HCT116 (cell line): ENCODE data around the gene PROKR2. TPM values are rescaled to one million over a fixed set of nuclear protein-coding genes. Genes with fewer than 3 reads are reported as not detected.

Experiments used
- ATAC-seq: fragments of 200-7000 bp; cut with Tn5 transposase; 2 replicates; pipeline ENCODE4 v1.9.1; 2020; ENCODE audit warnings: mild to moderate bottlenecking, moderate library complexity
- BruUV-seq: library from RNA; stranded (reverse); fragments of 400-500 nt; replicated peaks from 2 replicates; lab custom pipeline; 2021; lab: Mats Ljungman, UMichigan
- CTCF ChIA-PET: fragments of 300-600 bp; sonication (Branson Sonifier 250); formaldehyde crosslinking; loops from one replicate; lab custom pipeline; 2021; ENCODE audit warnings: antibody characterized with exemption; lab: Charles Lee
- POLR2A ChIA-PET: fragments of 300-600, 350-600 bp; sonication (Branson Sonifier 250); formaldehyde crosslinking; loops from one replicate; lab custom pipeline; 2021; ENCODE audit warnings: antibody characterized with exemption; lab: Charles Lee
- RAD21 ChIA-PET, 2 experiments: fragments of 300-600 bp; sonication (Branson Sonifier 250); formaldehyde crosslinking; loops; one replicate each; lab custom pipeline; 2023; ENCODE audit warnings: low total read pairs in 2 of 2; ENCODE audit not compliant: uncharacterized antibody in 2 of 2, unreplicated experiment in 2 of 2, low non-redundant PET in 1 of 2; lab: Charles Lee
- DNase-seq: peaks from one replicate; pipeline ENCODE4 v3.0.0-alpha.2; 2010; ENCODE audit warnings: low read depth, low spot score
- H2AFZ ChIP-seq: fragments of 200-600 bp; shearing (Covaris generic), sonication (generic); 2 replicates; pipeline ENCODE4 v1.6.1; 2017; ENCODE audit warnings: low read depth, mixed run types, mixed read lengths, antibody characterized with exemption, low read length; ENCODE audit not compliant: poor library complexity, severe bottlenecking
- H3K27ac ChIP-seq: 2 replicates; pipeline ENCODE4 v1.5.1; 2012; ENCODE audit warnings: low read depth, low read length
- H3K27me3 ChIP-seq: fragments of 200-600 bp; sonication (generic); 2 replicates; pipeline ENCODE4 v1.6.1; 2016; ENCODE audit warnings: mixed run types, low read length, mixed read lengths; ENCODE audit not compliant: insufficient read depth
- H3K36me3 ChIP-seq, 2 experiments: fragments of 200-500 bp in 1 of 2; fragments of 200-600 bp in 1 of 2; sonication (Bioruptor generic) in 1 of 2; sonication (generic) in 1 of 2; 2 replicates each; pipeline versions ENCODE4 v1.5.1 to v1.6.1; 2014 to 2016; ENCODE audit warnings: low read length in 2 of 2, inconsistent platforms in 1 of 2, mixed read lengths in 1 of 2, mixed run types in 1 of 2; ENCODE audit not compliant: insufficient read depth in 2 of 2, control insufficient read depth in 1 of 2
- H3K4me1 ChIP-seq, 2 experiments: fragments of 200-600 bp in 1 of 2; sonication (generic) in 1 of 2; 2 replicates each; pipeline versions ENCODE4 v1.5.1 to v1.6.1; 2012 to 2017; ENCODE audit warnings: low read length in 2 of 2, inconsistent platforms in 1 of 2, mild to moderate bottlenecking in 1 of 2, mixed read lengths in 1 of 2, mixed run types in 1 of 2, moderate library complexity in 1 of 2; ENCODE audit not compliant: insufficient read depth in 2 of 2, control insufficient read depth in 1 of 2
- H3K4me2 ChIP-seq: fragments of 200-600 bp; sonication (generic); 2 replicates; pipeline ENCODE4 v1.6.1; 2017; ENCODE audit warnings: mixed run types, low read length, mixed read lengths
- H3K4me3 ChIP-seq, 2 experiments: fragments of 200-600 bp in 1 of 2; sonication (generic) in 1 of 2; replicated peaks in 1 of 2; 2 replicates each; pipeline ENCODE4 v1.5.1; 2011 to 2016; ENCODE audit warnings: low read length in 2 of 2, control low read depth in 1 of 2, low read depth in 1 of 2, mild to moderate bottlenecking in 1 of 2, mixed read lengths in 1 of 2, mixed run types in 1 of 2
- H3K79me2 ChIP-seq: fragments of 200-600 bp; sonication (generic); 2 replicates; pipeline ENCODE4 v1.6.1; 2017; ENCODE audit warnings: mild to moderate bottlenecking, mixed run types, low read length, moderate library complexity, mixed read lengths; ENCODE audit not compliant: insufficient read depth
- H3K9ac ChIP-seq: fragments of 200-600 bp; sonication (generic); 2 replicates; pipeline ENCODE4 v1.6.1; 2016; ENCODE audit warnings: low read length, mixed read lengths
- H3K9me2 ChIP-seq: fragments of 200-600 bp; sonication (generic), shearing (Covaris generic); 2 replicates; pipeline ENCODE4 v1.6.1; 2017; ENCODE audit warnings: mixed run types, mild to moderate bottlenecking, moderate library complexity; ENCODE audit not compliant: insufficient read depth
- H3K9me3 ChIP-seq, 2 experiments: fragments of 200-500 bp in 1 of 2; fragments of 200-600 bp in 1 of 2; sonication (Bioruptor generic) in 1 of 2; sonication (generic) in 1 of 2; 2 replicates each; pipeline ENCODE4 v1.6.1; 2014 to 2017; ENCODE audit warnings: low read length in 2 of 2, mixed read lengths in 2 of 2, inconsistent platforms in 1 of 2, low read depth in 1 of 2, mild to moderate bottlenecking in 1 of 2, mixed run types in 1 of 2, moderate library complexity in 1 of 2; ENCODE audit not compliant: control insufficient read depth in 1 of 2, insufficient read depth in 1 of 2
- H4K20me1 ChIP-seq: fragments of 200-600 bp; sonication (generic), shearing (Covaris generic); 2 replicates; pipeline ENCODE4 v1.6.1; 2017; ENCODE audit warnings: mixed run types, mild to moderate bottlenecking, moderate library complexity; ENCODE audit not compliant: insufficient read depth
- ATF3 ChIP-seq: IDR thresholded peaks from 2 replicates; pipeline ENCODE4 v1.6.1; 2012
- CBX3 ChIP-seq: IDR thresholded peaks from 2 replicates; pipeline ENCODE4 v1.6.1; 2012; ENCODE audit warnings: low read depth
- EGR1 ChIP-seq: IDR thresholded peaks from 2 replicates; pipeline ENCODE4 v1.6.1; 2012; ENCODE audit warnings: low read depth
- ELF1 ChIP-seq: IDR thresholded peaks from 2 replicates; pipeline ENCODE4 v1.6.1; 2012; ENCODE audit warnings: low read depth, borderline replicate concordance
- EZH2 ChIP-seq: fragments of 200-600 bp; sonication (generic); IDR thresholded peaks from 2 replicates; pipeline ENCODE4 v1.6.1; 2017; ENCODE audit warnings: antibody characterized with exemption, mixed run types
- JUND ChIP-seq: IDR thresholded peaks from 2 replicates; pipeline ENCODE4 v1.6.1; 2012
- MAX ChIP-seq: IDR thresholded peaks from 2 replicates; pipeline ENCODE4 v1.6.1; 2012
- POLR2AphosphoS5 ChIP-seq: IDR thresholded peaks from 2 replicates; pipeline ENCODE4 v1.6.1; 2011; ENCODE audit warnings: mild to moderate bottlenecking, low read depth, low read length, moderate library complexity
- REST ChIP-seq: IDR thresholded peaks from 2 replicates; pipeline ENCODE4 v1.6.1; 2012; ENCODE audit warnings: low read depth
- SP1 ChIP-seq: IDR thresholded peaks from 2 replicates; pipeline ENCODE4 v1.6.1; 2012; ENCODE audit warnings: low read depth
- TCF7L2 ChIP-seq: IDR thresholded peaks from 2 replicates; pipeline ENCODE4 v1.7.0; 2011; ENCODE audit warnings: borderline replicate concordance, inconsistent platforms; ENCODE audit not compliant: insufficient read depth, insufficient read length; ENCODE audit errors: extremely low read depth
- ZNF274 ChIP-seq: fragments of 200-500 bp; sonication (Bioruptor generic); IDR thresholded peaks from 2 replicates; pipeline ENCODE4 v1.6.1; 2014; ENCODE audit warnings: mild to moderate bottlenecking, low read depth, low read length, inconsistent platforms
- intact Hi-C: fragments of 100-400 bp; cut with micrococcal nuclease; formaldehyde crosslinking; loops from 2 replicates; pipeline ENCODE4 v1.10.0; 2022
- total RNA-seq: library from RNA; stranded (reverse); gene quantifications from one replicate; pipeline ENCODE4 v1.2.1, GENCODE V29; 2021; ENCODE audit not compliant: unreplicated experiment

PROKR2 gene
- total RNA-seq, 1 experiment from 2014 or later, result not detected

- H2AFZ ChIP-seq, result no peak overlapping the region
- TF ChIP-seq POLR2AphosphoS5 (no peak), ATF3 (no peak), ZNF274 (no peak), MAX (no peak), JUND (no peak), ELF1 (no peak), CBX3 (no peak), SP1 (no peak), REST (no peak), EZH2 (no peak), TCF7L2 (no peak), EGR1 (no peak)
- TF ChIP-seq, all 23 proteins: peak for 0
- Histone ChIP-seq H3K9ac (no peak overlapping the region), H3K27me3 (no peaks in the 10 kb centered on the region), H4K20me1 (no peaks in the 10 kb centered on the region), H3K79me2 (no peaks in the 10 kb centered on the region), H3K9me2 (no peaks in the 10 kb centered on the region), H3K9me3 (no peaks in the 10 kb centered on the region), H3K4me2 (no peak overlapping the region), H3K4me1 (peaks cover 5 to 21% of the 10 kb centered on the region in 2 experiments), H3K36me3 (no peaks in the 10 kb centered on the region), H3K27ac (no peak overlapping the region), H3K4me3 (no peak overlapping the region)
- no TSS peak for BruUV-seq
- ATAC-seq (no peak), DNase-seq (no peak)
- POLR2A ChIA-PET, result no interaction called here
- intact Hi-C loops, result no loop called here
- RAD21 ChIA-PET, result no interaction called here
- CTCF ChIA-PET, result no interaction called here
These were observed 40.2 kb upstream of the PROKR2 start for GRCh38 chr20:5356941-5357340.
